Stimulated activated CD4-positive, alpha-beta T cell treated with anti-CD3 and anti-CD28 coated beads, Interleukin-12 subunit alpha, Interleukin-12 subunit beta, amount 100 ng/mL, for 24 hours (primary cell): ENCODE measurements around the gene UBASH3B.

Experiments used
- DNase-seq, 2 experiments: peaks; one replicate each; pipeline ENCODE4 v3.0.0-alpha.2; 2020; ENCODE audit warnings: low read depth in 2 of 2

UBASH3B gene

GRCh38 chr11:122782222-122782621 lies 126.7 kb downstream of the UBASH3B start:
- no peak for DNase-seq

GRCh38 chr11:122784325-122784955 lies 128.9 kb downstream of the UBASH3B start:
- DNase-seq, result no peak

- DNase-seq, result no peak
These were observed 129.6 kb downstream of the UBASH3B start for GRCh38 chr11:122785031-122785541.

GRCh38 chr11:122786896-122787295 lies 131.4 kb downstream of the UBASH3B start:
- DNase-seq, result no peak

GRCh38 chr11:122788781-122789535 lies 133.4 kb downstream of the UBASH3B start:
- no peak for DNase-seq

GRCh38 chr11:122789907-122790306 lies 134.4 kb downstream of the UBASH3B start:
- DNase-seq, result no peak

- DNase-seq, result no peak
These were observed 135.9 kb downstream of the UBASH3B start for GRCh38 chr11:122791411-122791810.

- DNase-seq, result no peak
These were observed 136.3 kb downstream of the UBASH3B start for GRCh38 chr11:122791836-122792235.

GRCh38 chr11:122793515-122793914 lies 138.0 kb downstream of the UBASH3B start:
- no peak for DNase-seq

- DNase-seq, result no peak
These were observed 139.8 kb downstream of the UBASH3B start for GRCh38 chr11:122795307-122795706.

- DNase-seq, result peak; percentile 34 to 65
These were observed 140.7 kb downstream of the UBASH3B start for GRCh38 chr11:122796128-122796717.

GRCh38 chr11:122797651-122798050 lies 142.1 kb downstream of the UBASH3B start:
- no peak for DNase-seq

- DNase-seq, result no peak
These were observed 144.0 kb downstream of the UBASH3B start for GRCh38 chr11:122799406-122800105.

- DNase-seq, result no peak
These were observed 147.4 kb downstream of the UBASH3B start for GRCh38 chr11:122802876-122803275.

GRCh38 chr11:122803306-122803705 lies 147.8 kb downstream of the UBASH3B start:
- no peak for DNase-seq

- no peak for DNase-seq
These were observed 148.2 kb downstream of the UBASH3B start for GRCh38 chr11:122803716-122804115.

- DNase-seq, result no peak
These were observed 148.6 kb downstream of the UBASH3B start for GRCh38 chr11:122804161-122804560.

GRCh38 chr11:122804796-122805195 lies 149.3 kb downstream of the UBASH3B start:
- DNase-seq, result no peak

- no peak for DNase-seq
These were observed 152.4 kb downstream of the UBASH3B start for GRCh38 chr11:122807731-122808477.

GRCh38 chr11:122808478-122808869 lies 153.0 kb downstream of the UBASH3B start:
- peak in 1 of 2 experiments; percentile 11 for DNase-seq

- DNase-seq, result no peak
These were observed 154.3 kb downstream of the UBASH3B start for GRCh38 chr11:122809866-122810265.
